ENCODE data around the gene TAF4.

Gene TAF4

GRCh38 chr20:61940976-61941720 is 124.5 kb downstream of the TAF4 start:
- no peak for DNase-seq

- no peak for DNase-seq
These were observed 125.2 kb downstream of the TAF4 start for GRCh38 chr20:61940491-61940890.

- DNase-seq, result no peak
These were observed 125.9 kb downstream of the TAF4 start for GRCh38 chr20:61939691-61940360.

DNA sequence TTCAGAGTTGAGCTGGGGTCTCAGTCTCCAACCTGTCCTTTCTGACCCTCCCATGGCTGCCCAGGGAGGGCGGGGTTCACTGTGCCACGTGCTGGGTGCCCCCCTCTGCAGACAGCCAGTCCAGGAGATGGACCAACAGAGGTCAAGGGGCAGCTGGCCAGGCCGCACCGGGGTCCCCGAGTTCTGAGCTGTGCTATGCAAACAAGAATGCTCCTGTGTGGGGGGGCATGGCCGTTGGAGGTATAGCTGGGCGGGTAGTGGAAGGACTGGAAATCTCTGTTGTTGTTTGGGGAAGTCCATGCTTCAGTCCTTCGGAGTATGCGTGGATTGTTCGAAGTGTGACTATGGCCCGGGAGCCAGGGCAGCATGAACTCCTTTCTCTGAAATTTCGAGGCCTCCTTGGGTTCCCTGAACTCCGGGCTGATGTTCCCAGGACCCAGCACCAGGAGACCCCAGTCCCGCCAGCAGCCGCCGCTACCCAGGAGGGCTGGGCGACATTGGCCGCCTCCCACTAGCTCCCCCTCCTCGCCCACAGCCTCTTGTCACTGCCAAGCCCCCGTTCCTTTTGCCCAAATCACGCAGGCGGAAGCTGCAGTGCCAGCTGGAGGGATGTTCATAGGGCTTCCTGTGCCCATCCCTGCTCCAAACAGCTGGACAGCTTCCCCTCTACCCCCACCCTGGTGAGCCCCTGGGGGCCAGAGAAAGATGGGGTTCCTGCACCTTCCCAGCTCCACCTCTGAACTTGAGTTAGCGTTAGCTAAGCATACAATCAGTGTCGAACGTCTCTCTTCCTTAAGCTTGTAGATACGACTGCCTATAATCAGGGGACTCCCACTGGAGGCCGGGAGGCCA is 126.6 kb downstream of the TAF4 start:
- DNase-seq, result no peak

DNA sequence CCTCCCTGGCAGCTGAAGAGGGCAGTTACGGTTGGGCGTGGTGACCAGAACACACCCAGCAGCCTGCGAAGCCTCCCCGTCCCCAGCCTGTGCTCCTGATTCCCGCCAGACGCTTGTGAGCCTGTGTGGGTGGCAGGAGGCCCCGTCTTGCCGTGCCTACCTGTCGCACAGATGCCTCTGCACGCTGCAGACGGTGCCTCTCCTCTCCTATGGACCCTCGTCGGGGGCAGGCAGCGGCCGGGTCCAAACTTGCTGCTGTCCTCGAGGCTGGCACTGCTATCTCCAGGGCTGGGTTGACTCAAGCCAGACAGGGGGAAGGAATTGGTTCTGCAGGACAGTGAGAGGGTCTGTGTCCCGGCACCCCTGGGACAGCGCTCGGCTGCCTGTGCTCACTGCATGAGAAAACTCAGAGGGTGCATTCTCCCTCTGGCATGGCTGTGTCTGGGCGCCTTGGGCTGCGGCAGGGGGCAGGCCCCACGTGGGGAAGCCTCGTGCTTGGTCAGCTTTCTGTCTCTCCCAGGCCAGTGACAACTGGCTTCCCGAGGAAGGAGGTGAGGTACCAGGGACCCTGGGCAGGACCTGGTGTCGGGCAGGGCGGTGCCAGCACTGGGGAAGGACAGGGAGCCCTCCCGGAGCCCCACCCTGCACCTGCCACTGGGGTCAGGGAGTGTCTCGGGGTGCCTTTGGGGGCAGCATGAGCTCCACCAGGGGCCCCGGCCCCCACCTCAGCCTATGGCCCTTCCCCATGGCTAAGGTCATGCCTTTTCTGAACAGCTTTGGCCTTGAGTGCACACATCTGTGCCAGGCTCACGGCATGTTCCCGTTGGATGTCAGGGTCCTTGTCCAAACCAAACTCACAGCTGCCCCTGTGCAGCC is 127.5 kb downstream of the TAF4 start:
- no peak for DNase-seq

- no peak for DNase-seq
These were observed 128.3 kb downstream of the TAF4 start for GRCh38 chr20:61937146-61937962.

GRCh38 chr20:61936701-61937131 is 129.0 kb downstream of the TAF4 start:
- DNase-seq, result no peak

GRCh38 chr20:61935926-61936700 is 129.6 kb downstream of the TAF4 start:
- no peak for DNase-seq

GRCh38 chr20:61934716-61935530 is 130.8 kb downstream of the TAF4 start:
- DNase-seq, result no peak

- DNase-seq, result no peak
These were observed 131.5 kb downstream of the TAF4 start for GRCh38 chr20:61933951-61934715.

DNA sequence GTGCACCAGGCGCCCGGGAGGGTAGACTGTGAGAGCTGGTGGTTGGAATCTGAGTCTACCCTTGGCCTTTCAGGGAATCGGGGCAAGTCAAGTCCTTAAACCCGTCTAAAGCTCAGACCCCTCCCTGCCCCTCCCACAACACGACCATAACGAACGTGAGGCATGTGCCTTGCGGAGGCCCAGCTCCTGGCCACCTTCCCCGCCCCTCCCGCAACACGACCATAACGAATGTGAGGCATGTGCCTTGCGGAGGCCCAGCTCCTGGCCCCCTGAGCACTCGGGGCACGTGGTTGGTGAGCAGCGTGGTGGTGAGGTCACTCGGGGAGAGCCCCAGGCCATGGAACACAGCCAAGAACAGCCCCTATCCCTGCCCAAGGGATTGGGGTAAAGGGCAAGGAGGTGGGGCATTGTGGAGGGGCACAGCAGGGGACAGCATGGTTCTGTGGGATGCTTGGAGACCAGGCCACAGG is 132.2 kb downstream of the TAF4 start:
- no peak for DNase-seq

GRCh38 chr20:61932711-61933480 is 132.8 kb downstream of the TAF4 start:
- no peak for DNase-seq

DNA sequence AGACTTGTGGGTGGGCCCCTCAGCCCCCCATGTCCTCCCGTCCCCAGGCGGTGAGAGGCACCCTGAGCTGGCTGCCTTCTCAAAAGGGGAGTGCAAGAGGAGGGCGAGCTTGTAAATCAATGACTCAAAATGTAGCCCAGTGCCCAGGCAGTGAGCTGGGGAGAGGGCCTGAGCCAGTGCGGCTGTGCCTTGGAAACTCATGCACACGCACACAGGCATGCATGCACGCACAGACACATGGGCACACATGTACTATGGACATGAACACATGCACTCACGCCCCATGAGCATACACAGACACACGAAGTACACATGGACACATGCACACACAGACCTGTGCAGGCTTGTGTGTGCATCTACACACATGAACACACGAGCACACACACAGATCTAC is 133.5 kb downstream of the TAF4 start:
- no peak for DNase-seq

- DNase-seq, result no peak
These were observed 134.0 kb downstream of the TAF4 start for GRCh38 chr20:61931476-61932198.

- DNase-seq, result no peak
These were observed 134.8 kb downstream of the TAF4 start for GRCh38 chr20:61930776-61931475.

- DNase-seq, result no peak
These were observed 135.6 kb downstream of the TAF4 start for GRCh38 chr20:61929971-61930666.
